Measurements from ENCODE around the gene AMFR. TPM values are rescaled to one million over a fixed set of nuclear protein-coding genes. Genes with fewer than 3 reads are reported as not detected.

Gene AMFR
- total and polyA plus RNA-seq, 2 of the 13 experiments (the other 11 are each of a cell fraction or from before 2014, with no cell fraction given), result 52.9 to 108 TPM

- H3K36me3 ChIP-seq (replicated peaks in 1 of 2; ENCODE audit: control insufficient read depth in 1 of 2, insufficient read depth in 2 of 2, low read length in 2 of 2), result peaks cover 20 to 63% of the 10 kb centered on the region in 2 experiments
- POLR2A ChIA-PET, result interaction anchor here (1.7 kb wide), 1 partner anchor 50 kb away, joined by 7 read pairs; the partner anchor contains the start of genes NUDT21 and OGFOD1
- no peak for FAIRE-seq
- TF ChIP-seq NONO (IDR thresholded peaks at IDR 0.05) (no peak), NONO (CRISPR knock-in tag; conservative IDR thresholded peaks at IDR 0.05) (no peak), EHMT2 (IDR thresholded peaks at IDR 0.05; ENCODE audit: borderline replicate concordance, low read depth, low read length) (no peak), STAG1 (CRISPR knock-in tag; IDR thresholded peaks at IDR 0.05) (peak; percentile 58), NFIB (CRISPR knock-in tag; IDR thresholded peaks at IDR 0.05; ENCODE audit: borderline replicate concordance) (no peak), ZNF468 (CRISPR knock-in tag; IDR thresholded peaks at IDR 0.05) (no peak), XRCC5 (optimal IDR thresholded peaks at IDR 0.05; ENCODE audit: low read length) (peak; percentile 14), FOXA1 (IDR thresholded peaks at IDR 0.05) (no peak), FOXA1 (CRISPR knock-in tag; IDR thresholded peaks at IDR 0.05) (peak; percentile 81), MNT (IDR thresholded peaks at IDR 0.05) (no peak), ARNT2 (CRISPR knock-in tag; IDR thresholded peaks at IDR 0.05; ENCODE audit: low read depth) (no peak), ZMYM4 (CRISPR knock-in tag; IDR thresholded peaks at IDR 0.05) (0 out of 2 replicates have a peak, but pooled peaks have one; percentile 18), ZNF30 (CRISPR knock-in tag; IDR thresholded peaks at IDR 0.05) (no peak), TCF7L2 (IDR thresholded peaks at IDR 0.05; ENCODE audit: low read depth, low read length) (no peak), ARID3A (IDR thresholded peaks at IDR 0.05; ENCODE audit: low read depth, low read length) (no peak), ZIK1 (CRISPR knock-in tag; IDR thresholded peaks at IDR 0.05; ENCODE audit: borderline replicate concordance, low read depth) (no peak), MYC (CRISPR knock-in tag; IDR thresholded peaks at IDR 0.05; ENCODE audit: borderline replicate concordance) (peak; percentile 23; the same call in 1 of the 2 replicates), BATF2 (CRISPR knock-in tag; IDR thresholded peaks at IDR 0.05) (no peak)
- TF ChIP-seq, protein P1, sequence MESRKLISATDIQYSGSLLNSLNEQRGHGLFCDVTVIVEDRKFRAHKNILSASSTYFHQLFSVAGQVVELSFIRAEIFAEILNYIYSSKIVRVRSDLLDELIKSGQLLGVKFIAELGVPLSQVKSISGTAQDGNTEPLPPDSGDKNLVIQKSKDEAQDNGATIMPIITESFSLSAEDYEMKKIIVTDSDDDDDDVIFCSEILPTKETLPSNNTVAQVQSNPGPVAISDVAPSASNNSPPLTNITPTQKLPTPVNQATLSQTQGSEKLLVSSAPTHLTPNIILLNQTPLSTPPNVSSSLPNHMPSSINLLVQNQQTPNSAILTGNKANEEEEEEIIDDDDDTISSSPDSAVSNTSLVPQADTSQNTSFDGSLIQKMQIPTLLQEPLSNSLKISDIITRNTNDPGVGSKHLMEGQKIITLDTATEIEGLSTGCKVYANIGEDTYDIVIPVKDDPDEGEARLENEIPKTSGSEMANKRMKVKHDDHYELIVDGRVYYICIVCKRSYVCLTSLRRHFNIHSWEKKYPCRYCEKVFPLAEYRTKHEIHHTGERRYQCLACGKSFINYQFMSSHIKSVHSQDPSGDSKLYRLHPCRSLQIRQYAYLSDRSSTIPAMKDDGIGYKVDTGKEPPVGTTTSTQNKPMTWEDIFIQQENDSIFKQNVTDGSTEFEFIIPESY (CRISPR knock-in tag; IDR thresholded peaks at IDR 0.05), result 0 out of 2 replicates have a peak, but pooled peaks have one; percentile 19
Measured at GRCh38 chr16:56401482-56401881, 23.9 kb downstream of the AMFR start.

More at GRCh38 chr16:56401482-56401881, 23.9 kb downstream of the AMFR start:
- no TSS peak for BruUV-seq (replicated peaks)
- no peaks in the 10 kb centered on the region for H4K20me1 ChIP-seq (ENCODE audit: insufficient read depth, low read length)
- intact Hi-C loops (cut with micrococcal nuclease; ENCODE audit: unreplicated experiment) (no loop called here), in situ Hi-C loops (cut with HindIII; ENCODE audit: extremely low pct_ligation_motif_present, low pct_unique_long_range_greater_than_20kb) (no loop called here)
- no peak overlapping the region for H3K27ac ChIP-seq (ENCODE audit: extremely low read length, insufficient read depth, low read length)
- H3K79me2 ChIP-seq (ENCODE audit: insufficient read depth, low read length), result no peaks in the 10 kb centered on the region
- no peak overlapping the region for H3K9ac ChIP-seq (ENCODE audit: insufficient read depth, low read depth, low read length)
- H3K4me3 ChIP-seq (replicated peaks in 1 of 3; ENCODE audit: insufficient read depth in 1 of 3, low read depth in 2 of 3, low read length in 3 of 3), result no peak overlapping the region
- no peaks in the 10 kb centered on the region for H3K9me3 ChIP-seq (ENCODE audit: low read length)
- H3K4me2 ChIP-seq (ENCODE audit: low read depth, low read length), result no peak overlapping the region
- peak; percentile 42 for DNase-seq (ENCODE audit: low spot score)
- H3K27me3 ChIP-seq (ENCODE audit: control insufficient read depth in 1 of 2, insufficient read depth in 2 of 2, low read length in 2 of 2), result no peaks in the 10 kb centered on the region
- peak; percentile 99 for ATAC-seq
- H3K4me1 ChIP-seq (ENCODE audit: insufficient read depth, low read length), result no peaks in the 10 kb centered on the region
- 87% methylated on average over 5 of the region's 5 CpGs for WGBS (ENCODE audit: low lambda C conversion rate)
- CTCF ChIA-PET (ENCODE audit: low intra/inter-chr PET ratio, low total read pairs), result no interaction called here
- H2AFZ ChIP-seq (ENCODE audit: low read length), result no peak overlapping the region
